Suprapubic skin (tissue), 4 donors: ENCODE measurements around the gene ITSN2. TPM values are rescaled to one million over a fixed set of nuclear protein-coding genes. Genes with fewer than 3 reads are reported as not detected.
A peak's percentile ranks its signal among the peaks of the same experiment; 100 is the strongest.

Experiments
- DNase-seq, 2 donors: peaks; one replicate each; pipeline ENCODE4 v3.0.0-alpha.2; 2019; ENCODE audit warnings: low spot score in 2 of 2
- H3K27ac ChIP-seq: fragments of 200-600 bp; sonication (generic); one replicate; pipeline ENCODE4 v1.5.1; 2019
- H3K27me3 ChIP-seq: fragments of 200-600 bp; sonication (generic); one replicate; pipeline ENCODE4 v1.5.1; 2019
- H3K36me3 ChIP-seq: fragments of 200-600 bp; sonication (generic); one replicate; pipeline ENCODE4 v1.5.1; 2019
- H3K4me1 ChIP-seq: fragments of 200-600 bp; sonication (generic); one replicate; pipeline ENCODE4 v1.5.1; 2019
- H3K4me3 ChIP-seq: fragments of 200-600 bp; sonication (generic); one replicate; pipeline ENCODE4 v1.5.1; 2019; ENCODE audit warnings: mild to moderate bottlenecking
- H3K9me3 ChIP-seq: fragments of 200-600 bp; sonication (generic); one replicate; pipeline ENCODE4 v1.5.1; 2019
- EP300 ChIP-seq: sonication (generic); formaldehyde crosslinking; IDR thresholded peaks from one replicate; pipeline ENCODE4 v1.6.1; 2017; ENCODE audit warnings: antibody characterized with exemption
- POLR2A ChIP-seq, 2 donors: fragments of 450-650 bp; IDR thresholded peaks; one replicate each; pipeline ENCODE4 v1.6.1; 2017; ENCODE audit warnings: antibody characterized with exemption in 2 of 2, mild to moderate bottlenecking in 2 of 2, moderate library complexity in 2 of 2
- POLR2AphosphoS5 ChIP-seq, 3 donors: sonication (generic); formaldehyde crosslinking; IDR thresholded peaks; one replicate each; pipeline ENCODE4 v1.6.1; 2017; ENCODE audit warnings: antibody characterized with exemption in 3 of 3
- WGBS: methylation state at CpG from one replicate; pipeline ENCODE4 v1.1.5; 2018; 5-methylcytosine and 5-hydroxymethylcytosine counted together
- total RNA-seq, 4 donors: library from RNA; depleted of rRNA; stranded (reverse); fragments of >200 nt; gene quantifications; one replicate each; pipeline ENCODE4 v1.1.0, GENCODE V29; 2016
- TF ChIP-seq, protein P1 (sequence below), 2 donors: fragments of 200-600 bp in 1 of 2; fragments of 450-650 bp in 1 of 2; sonication (generic) in 1 of 2; IDR thresholded peaks; one replicate each; pipeline ENCODE4 v1.5.1; 2016 to 2019; ENCODE audit warnings: antibody characterized with exemption in 2 of 2, mild to moderate bottlenecking in 1 of 2, moderate library complexity in 1 of 2

Gene ITSN2
- total RNA-seq, 4 donors from 2014 or later = 65.8 to 92.6 (median 69.7) TPM

DNA sequence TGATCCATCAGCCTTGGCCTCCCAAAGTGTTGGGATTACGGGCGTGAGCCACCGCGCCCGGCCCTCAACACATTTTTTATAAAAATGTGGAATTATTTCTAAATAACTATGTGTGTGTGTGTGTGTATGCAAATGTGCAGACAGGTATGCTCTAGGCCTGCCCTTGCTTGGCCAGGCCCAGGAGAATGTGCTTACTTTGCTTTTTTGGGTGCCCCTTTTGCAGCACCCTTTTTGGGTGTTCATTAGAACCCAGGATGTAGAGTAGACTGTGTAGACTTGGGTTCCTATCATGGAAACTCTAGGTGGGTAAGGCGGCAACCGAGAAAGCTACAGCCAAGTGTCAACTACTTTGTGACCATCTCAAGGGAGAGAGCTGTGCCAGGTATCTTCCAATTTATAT lies 11.7 kb upstream of the ITSN2 start:
- Histone ChIP-seq H3K4me1 (no peaks in the 10 kb centered on the region), H3K36me3 (no peaks in the 10 kb centered on the region), H3K9me3 (no peaks in the 10 kb centered on the region), H3K27me3 (no peaks in the 10 kb centered on the region), H3K27ac (no peak overlapping the region), H3K4me3 (no peak overlapping the region)
- TF ChIP-seq POLR2AphosphoS5 (IDR thresholded peaks at IDR 0.05) = no peak
- TF ChIP-seq, protein P1, sequence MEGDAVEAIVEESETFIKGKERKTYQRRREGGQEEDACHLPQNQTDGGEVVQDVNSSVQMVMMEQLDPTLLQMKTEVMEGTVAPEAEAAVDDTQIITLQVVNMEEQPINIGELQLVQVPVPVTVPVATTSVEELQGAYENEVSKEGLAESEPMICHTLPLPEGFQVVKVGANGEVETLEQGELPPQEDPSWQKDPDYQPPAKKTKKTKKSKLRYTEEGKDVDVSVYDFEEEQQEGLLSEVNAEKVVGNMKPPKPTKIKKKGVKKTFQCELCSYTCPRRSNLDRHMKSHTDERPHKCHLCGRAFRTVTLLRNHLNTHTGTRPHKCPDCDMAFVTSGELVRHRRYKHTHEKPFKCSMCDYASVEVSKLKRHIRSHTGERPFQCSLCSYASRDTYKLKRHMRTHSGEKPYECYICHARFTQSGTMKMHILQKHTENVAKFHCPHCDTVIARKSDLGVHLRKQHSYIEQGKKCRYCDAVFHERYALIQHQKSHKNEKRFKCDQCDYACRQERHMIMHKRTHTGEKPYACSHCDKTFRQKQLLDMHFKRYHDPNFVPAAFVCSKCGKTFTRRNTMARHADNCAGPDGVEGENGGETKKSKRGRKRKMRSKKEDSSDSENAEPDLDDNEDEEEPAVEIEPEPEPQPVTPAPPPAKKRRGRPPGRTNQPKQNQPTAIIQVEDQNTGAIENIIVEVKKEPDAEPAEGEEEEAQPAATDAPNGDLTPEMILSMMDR (IDR thresholded peaks at IDR 0.05) = no peak
- WGBS = 81% methylated on average over 7 of the region's 7 CpGs
- DNase-seq = no peak

DNA sequence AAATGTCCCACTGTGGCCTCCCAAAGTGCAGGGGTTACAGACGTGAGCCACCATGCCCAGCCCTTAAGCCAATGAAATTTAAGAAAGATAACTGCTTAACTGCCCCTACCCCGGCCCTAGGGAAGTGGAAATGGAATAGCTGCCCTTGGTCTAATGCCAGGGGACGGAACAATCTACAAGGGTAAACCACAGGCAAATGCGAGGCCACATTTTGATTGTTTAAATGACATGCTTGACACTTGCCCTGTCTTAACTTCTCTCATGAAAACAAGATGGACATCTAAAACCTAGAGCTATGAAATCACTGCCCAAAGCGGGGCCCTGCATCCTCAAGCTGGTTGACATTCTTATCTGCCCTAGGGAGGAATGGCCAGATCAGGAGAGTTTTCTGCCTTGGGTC lies 5.5 kb upstream of the ITSN2 start:
- H3K4me3 ChIP-seq = no peak overlapping the region
- H3K4me1 ChIP-seq = peaks cover 28% of the 10 kb centered on the region
- TF ChIP-seq POLR2AphosphoS5 (IDR thresholded peaks at IDR 0.05) = no peak
- TF ChIP-seq POLR2A (IDR thresholded peaks at IDR 0.05) = no peak
- no peak for TF ChIP-seq EP300
- TF ChIP-seq, protein P1 (IDR thresholded peaks at IDR 0.05) = no peak
- H3K27ac ChIP-seq = no peak overlapping the region
- no peak for DNase-seq
- 22% methylated on average over 5 of the region's 5 CpGs for WGBS
- no peaks in the 10 kb centered on the region for H3K36me3 ChIP-seq
- no peaks in the 10 kb centered on the region for H3K9me3 ChIP-seq
- H3K27me3 ChIP-seq = no peaks in the 10 kb centered on the region

DNA sequence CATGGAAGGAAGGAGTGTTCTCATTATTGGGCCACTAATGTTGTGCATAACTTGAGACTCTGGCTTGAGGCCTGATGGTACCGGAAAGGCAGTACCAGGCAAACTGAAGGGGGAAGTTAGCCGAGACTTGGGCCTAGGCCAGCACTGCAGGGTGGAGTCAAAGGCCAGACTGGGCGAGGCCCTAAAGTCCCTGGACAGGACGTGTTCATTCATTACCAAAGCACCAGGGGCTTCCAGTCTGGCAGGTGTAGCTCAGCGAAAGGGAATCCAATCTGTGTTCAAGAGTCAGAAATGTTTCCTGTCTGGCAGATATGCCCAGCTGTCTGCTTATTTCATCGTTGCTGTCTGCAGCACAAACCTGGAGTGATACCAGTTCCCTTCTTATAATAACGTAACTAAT lies 4.7 kb upstream of the ITSN2 start:
- WGBS = 21% methylated on average over 7 of the region's 7 CpGs
- Histone ChIP-seq H3K4me1 (peaks cover 30% of the 10 kb centered on the region), H3K4me3 (no peak overlapping the region), H3K9me3 (no peaks in the 10 kb centered on the region), H3K36me3 (no peaks in the 10 kb centered on the region), H3K27ac (peak overlapping the region; percentile 32), H3K27me3 (no peaks in the 10 kb centered on the region)
- TF ChIP-seq POLR2AphosphoS5 (IDR thresholded peaks at IDR 0.05) = peak in 1 of 3 donors; percentile 52
- TF ChIP-seq EP300 = no peak
- peak; percentile 88 to 90 for DNase-seq

DNA sequence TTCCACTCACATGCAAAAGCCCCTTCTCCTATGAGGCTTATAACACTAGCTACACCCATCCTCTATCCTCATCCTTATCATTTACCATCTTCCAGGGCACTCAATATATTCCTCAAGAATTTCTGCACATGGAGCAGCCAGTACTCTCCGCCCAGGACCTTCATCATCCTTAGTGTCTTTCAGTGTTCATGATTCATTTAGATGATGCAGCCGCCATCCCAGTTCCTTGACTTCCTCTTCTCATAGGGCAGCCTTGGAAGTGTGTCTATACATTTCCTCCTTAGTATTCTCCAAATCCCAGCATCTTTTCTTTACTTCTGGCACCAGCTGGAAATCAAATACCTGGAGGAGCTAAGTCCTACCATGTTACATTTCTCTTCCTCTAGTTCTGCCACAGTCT lies 3.0 kb upstream of the ITSN2 start:
- H3K27ac ChIP-seq = no peak overlapping the region
- no peaks in the 10 kb centered on the region for H3K9me3 ChIP-seq
- WGBS = 89% methylated on average over 2 of the region's 2 CpGs
- TF ChIP-seq POLR2A (IDR thresholded peaks at IDR 0.05) (no peak), EP300 (no peak), POLR2AphosphoS5 (IDR thresholded peaks at IDR 0.05) (no peak)
- TF ChIP-seq, protein P1 (IDR thresholded peaks at IDR 0.05) = no peak
- no peaks in the 10 kb centered on the region for H3K36me3 ChIP-seq
- no peak for DNase-seq
- no peak overlapping the region for H3K4me3 ChIP-seq
- H3K27me3 ChIP-seq = no peaks in the 10 kb centered on the region
- peaks cover 41% of the 10 kb centered on the region for H3K4me1 ChIP-seq

DNA sequence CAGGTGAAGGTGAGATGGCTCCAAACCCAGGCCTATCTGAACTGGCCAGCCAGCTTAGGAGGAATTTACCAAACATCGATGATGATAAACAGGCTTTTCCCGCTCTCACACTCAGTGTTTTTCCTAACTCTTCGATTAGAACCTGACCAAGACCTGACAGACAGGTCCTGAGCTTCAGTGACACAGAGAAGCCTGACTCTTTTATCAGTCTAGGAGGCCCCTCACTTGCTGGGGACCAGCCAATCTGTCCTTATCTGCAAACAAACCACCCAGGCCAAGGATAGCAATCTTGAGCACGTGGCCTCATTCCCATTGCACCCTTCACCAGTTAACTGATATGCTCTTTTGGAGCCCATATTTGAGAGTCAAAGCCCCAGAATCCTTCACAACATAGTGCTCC lies 1.9 kb upstream of the ITSN2 start:
- Histone ChIP-seq H3K4me3 (no peak overlapping the region), H3K4me1 (peaks cover 50% of the 10 kb centered on the region), H3K9me3 (no peaks in the 10 kb centered on the region), H3K27me3 (no peaks in the 10 kb centered on the region), H3K36me3 (no peaks in the 10 kb centered on the region), H3K27ac (no peak overlapping the region)
- TF ChIP-seq, protein P1 (IDR thresholded peaks at IDR 0.05) = no peak
- TF ChIP-seq POLR2A (IDR thresholded peaks at IDR 0.05) = no peak
- no peak for TF ChIP-seq EP300
- TF ChIP-seq POLR2AphosphoS5 (IDR thresholded peaks at IDR 0.05) = no peak
- DNase-seq = no peak
- 53% methylated on average over 4 of the region's 4 CpGs for WGBS

DNA sequence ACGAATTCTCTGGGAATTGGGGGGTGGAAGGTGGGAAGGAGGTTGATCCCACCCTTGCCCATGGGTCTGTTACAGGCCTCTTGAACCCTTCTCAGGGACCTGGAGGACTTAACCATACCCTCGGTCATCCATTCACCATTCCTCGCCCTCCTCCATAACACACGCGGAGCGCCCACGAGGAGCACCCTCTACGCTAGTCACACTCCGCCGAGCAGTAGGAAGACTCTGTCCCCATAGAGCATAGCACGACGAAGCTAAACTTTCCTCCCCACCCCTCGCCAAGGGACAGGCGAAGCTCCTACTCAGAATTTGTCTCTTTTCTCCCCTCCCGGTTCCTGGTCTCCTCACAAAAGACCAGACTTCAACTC lies 611 bp upstream of the ITSN2 start:
- H3K4me1 ChIP-seq = peaks cover 50% of the 10 kb centered on the region
- TF ChIP-seq POLR2AphosphoS5 (IDR thresholded peaks at IDR 0.05) (no peak), POLR2A (IDR thresholded peaks at IDR 0.05) (no peak), EP300 (no peak)
- TF ChIP-seq, protein P1 (IDR thresholded peaks at IDR 0.05) = no peak
- peak overlapping the region; percentile 84 for H3K4me3 ChIP-seq
- H3K27me3 ChIP-seq = no peaks in the 10 kb centered on the region
- no peaks in the 10 kb centered on the region for H3K36me3 ChIP-seq
- peak overlapping the region; percentile 94 for H3K27ac ChIP-seq
- no peak for DNase-seq
- WGBS = 88% methylated on average over 15 of the region's 15 CpGs
- H3K9me3 ChIP-seq = no peaks in the 10 kb centered on the region
